ENCODE measurements around the gene NFKBIE.

DNA sequence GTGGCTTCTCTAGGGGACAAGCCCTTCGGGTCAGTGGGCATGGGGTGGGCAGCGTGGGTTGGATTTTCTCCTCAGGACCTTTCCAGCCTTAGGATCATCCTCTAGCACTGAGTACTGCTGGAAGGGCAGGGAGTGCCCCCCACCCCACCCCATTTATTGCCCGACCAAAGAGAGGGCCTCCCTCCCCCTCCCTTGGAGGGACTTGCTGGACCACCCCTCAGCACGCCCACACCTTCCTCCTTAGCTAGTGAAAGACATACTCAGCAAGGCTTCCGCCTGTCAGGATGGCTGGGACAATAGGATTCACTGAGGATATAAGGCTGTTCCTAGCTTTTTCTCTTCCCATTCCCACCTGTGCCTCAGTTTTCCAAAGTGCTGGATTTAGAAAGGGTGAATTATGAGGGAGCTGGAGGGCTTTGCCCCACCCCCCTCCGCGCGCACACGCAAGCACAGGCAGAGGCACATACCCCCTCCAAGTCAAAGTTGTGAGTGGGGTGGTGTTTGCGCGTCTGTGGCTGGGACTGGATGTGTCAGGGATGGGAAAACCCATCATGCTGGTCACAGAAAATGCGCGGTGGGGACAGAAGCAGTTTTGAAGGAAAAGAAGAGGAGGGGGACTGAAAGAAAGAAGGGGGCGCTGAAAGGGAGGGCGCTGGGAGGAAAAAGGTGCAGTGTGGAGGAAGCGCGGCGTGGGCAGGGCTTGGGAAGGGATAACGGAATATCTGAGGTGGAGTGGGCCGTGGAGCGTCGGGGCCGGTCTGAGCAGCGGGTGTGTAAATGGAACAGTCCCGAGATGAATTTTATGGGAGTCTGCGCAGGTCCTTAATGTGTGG lies 42.6 kb downstream of the NFKBIE start:
- TF ChIP-seq EZH2 (IDR thresholded peaks at IDR 0.05): no peak
- TF ChIP-seq, protein P1, sequence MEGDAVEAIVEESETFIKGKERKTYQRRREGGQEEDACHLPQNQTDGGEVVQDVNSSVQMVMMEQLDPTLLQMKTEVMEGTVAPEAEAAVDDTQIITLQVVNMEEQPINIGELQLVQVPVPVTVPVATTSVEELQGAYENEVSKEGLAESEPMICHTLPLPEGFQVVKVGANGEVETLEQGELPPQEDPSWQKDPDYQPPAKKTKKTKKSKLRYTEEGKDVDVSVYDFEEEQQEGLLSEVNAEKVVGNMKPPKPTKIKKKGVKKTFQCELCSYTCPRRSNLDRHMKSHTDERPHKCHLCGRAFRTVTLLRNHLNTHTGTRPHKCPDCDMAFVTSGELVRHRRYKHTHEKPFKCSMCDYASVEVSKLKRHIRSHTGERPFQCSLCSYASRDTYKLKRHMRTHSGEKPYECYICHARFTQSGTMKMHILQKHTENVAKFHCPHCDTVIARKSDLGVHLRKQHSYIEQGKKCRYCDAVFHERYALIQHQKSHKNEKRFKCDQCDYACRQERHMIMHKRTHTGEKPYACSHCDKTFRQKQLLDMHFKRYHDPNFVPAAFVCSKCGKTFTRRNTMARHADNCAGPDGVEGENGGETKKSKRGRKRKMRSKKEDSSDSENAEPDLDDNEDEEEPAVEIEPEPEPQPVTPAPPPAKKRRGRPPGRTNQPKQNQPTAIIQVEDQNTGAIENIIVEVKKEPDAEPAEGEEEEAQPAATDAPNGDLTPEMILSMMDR (IDR thresholded peaks at IDR 0.05 in 2 of 3, conservative IDR thresholded peaks at IDR 0.05 in 1 of 3; ENCODE audit: borderline replicate concordance in 1 of 3, insufficient read depth in 1 of 3, low read depth in 2 of 3, low read length in 2 of 3): no peak
- no peak for TF ChIP-seq YY1 (IDR thresholded peaks at IDR 0.05; ENCODE audit: extremely low read depth, insufficient replicate concordance, low read depth, low read length)
- TF ChIP-seq POLR2AphosphoS5 (IDR thresholded peaks at IDR 0.05; ENCODE audit: low read depth, low read length): no peak
- no peak for TF ChIP-seq EZH2phosphoT487 (IDR thresholded peaks at IDR 0.05; ENCODE audit: borderline replicate concordance)
- TF ChIP-seq, protein P2, sequence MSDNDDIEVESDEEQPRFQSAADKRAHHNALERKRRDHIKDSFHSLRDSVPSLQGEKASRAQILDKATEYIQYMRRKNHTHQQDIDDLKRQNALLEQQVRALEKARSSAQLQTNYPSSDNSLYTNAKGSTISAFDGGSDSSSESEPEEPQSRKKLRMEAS (IDR thresholded peaks at IDR 0.05): no peak
- TF ChIP-seq EGR1 (IDR thresholded peaks at IDR 0.05; ENCODE audit: low read depth): no peak
- TF ChIP-seq JUND (IDR thresholded peaks at IDR 0.05): no peak
- no peak for TF ChIP-seq CEBPB (IDR thresholded peaks at IDR 0.05; ENCODE audit: low read depth)
- TF ChIP-seq, protein P3, sequence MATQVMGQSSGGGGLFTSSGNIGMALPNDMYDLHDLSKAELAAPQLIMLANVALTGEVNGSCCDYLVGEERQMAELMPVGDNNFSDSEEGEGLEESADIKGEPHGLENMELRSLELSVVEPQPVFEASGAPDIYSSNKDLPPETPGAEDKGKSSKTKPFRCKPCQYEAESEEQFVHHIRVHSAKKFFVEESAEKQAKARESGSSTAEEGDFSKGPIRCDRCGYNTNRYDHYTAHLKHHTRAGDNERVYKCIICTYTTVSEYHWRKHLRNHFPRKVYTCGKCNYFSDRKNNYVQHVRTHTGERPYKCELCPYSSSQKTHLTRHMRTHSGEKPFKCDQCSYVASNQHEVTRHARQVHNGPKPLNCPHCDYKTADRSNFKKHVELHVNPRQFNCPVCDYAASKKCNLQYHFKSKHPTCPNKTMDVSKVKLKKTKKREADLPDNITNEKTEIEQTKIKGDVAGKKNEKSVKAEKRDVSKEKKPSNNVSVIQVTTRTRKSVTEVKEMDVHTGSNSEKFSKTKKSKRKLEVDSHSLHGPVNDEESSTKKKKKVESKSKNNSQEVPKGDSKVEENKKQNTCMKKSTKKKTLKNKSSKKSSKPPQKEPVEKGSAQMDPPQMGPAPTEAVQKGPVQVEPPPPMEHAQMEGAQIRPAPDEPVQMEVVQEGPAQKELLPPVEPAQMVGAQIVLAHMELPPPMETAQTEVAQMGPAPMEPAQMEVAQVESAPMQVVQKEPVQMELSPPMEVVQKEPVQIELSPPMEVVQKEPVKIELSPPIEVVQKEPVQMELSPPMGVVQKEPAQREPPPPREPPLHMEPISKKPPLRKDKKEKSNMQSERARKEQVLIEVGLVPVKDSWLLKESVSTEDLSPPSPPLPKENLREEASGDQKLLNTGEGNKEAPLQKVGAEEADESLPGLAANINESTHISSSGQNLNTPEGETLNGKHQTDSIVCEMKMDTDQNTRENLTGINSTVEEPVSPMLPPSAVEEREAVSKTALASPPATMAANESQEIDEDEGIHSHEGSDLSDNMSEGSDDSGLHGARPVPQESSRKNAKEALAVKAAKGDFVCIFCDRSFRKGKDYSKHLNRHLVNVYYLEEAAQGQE (IDR thresholded peaks at IDR 0.05; ENCODE audit: low read depth): no peak
- no peak for TF ChIP-seq SRF (IDR thresholded peaks at IDR 0.05; ENCODE audit: low read depth)
- TF ChIP-seq SIN3A (IDR thresholded peaks at IDR 0.05; ENCODE audit: low read depth): no peak
- no peak for TF ChIP-seq POLR2A (IDR thresholded peaks at IDR 0.05; ENCODE audit: borderline replicate concordance, extremely low read depth, insufficient read depth, insufficient read length)
- TF ChIP-seq ELF1 (IDR thresholded peaks at IDR 0.05; ENCODE audit: borderline replicate concordance, low read depth): no peak

All from HCT116 (cell line).